ENCODE data around the gene ZDHHC24. TPM values are rescaled to one million over a fixed set of nuclear protein-coding genes. Genes with fewer than 3 reads are reported as not detected.

The ZDHHC24 gene
- total RNA-seq, 1 donor from 2014 or later, result 4.1 TPM

DNA sequence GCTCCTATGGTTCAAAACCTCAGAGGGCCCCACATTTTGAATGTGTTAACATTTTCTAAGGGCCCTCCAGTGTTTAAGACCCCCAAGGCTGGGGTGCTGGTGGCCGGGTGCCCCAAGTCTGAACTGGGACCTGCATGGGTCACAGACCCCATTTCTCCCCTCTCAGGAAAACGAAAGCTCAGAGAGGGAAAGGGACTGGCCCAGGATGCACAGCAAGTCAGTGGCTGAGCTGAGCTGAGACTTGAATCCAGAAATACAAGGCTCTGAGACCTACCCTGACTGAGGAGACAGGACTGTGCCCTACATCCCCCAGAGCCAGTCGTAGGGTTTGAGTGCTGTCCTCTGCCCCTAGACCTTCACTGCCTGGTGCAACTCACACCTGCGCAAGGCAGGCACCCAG, 5.0 kb upstream of the ZDHHC24 start:
- H3K4me1 Mint-ChIP-seq, result peaks cover 28% of the 10 kb centered on the region
- peak overlapping the region; percentile 44 for H3K27ac Mint-ChIP-seq

GRCh38 chr11:66549696-66550095, 3.8 kb upstream of the ZDHHC24 start:
- peaks cover 15% of the 10 kb centered on the region for H4K20me1 ChIP-seq (ENCODE audit: low read depth)
- peak overlapping the region; percentile 90 for H3K27ac Mint-ChIP-seq
- H3K9me3 Mint-ChIP-seq, result no peaks in the 10 kb centered on the region
- H3K4me3 ChIP-seq, result no peak overlapping the region
- H3F3A ChIP-seq (ENCODE audit: low read depth), result peaks cover 35% of the 10 kb centered on the region
- peaks cover 20% of the 10 kb centered on the region for H3K27me3 Mint-ChIP-seq (ENCODE audit: insufficient read depth, low read depth)
- no peak overlapping the region for H3K4me2 ChIP-seq
- H3K36me3 Mint-ChIP-seq, result no peaks in the 10 kb centered on the region
- H2AFZ ChIP-seq (replicated peaks), result no peak overlapping the region
- H3K79me2 ChIP-seq (ENCODE audit: low read depth), result no peaks in the 10 kb centered on the region
- DNase-seq (ENCODE audit: low spot score), result no peak
- no peaks in the 10 kb centered on the region for H3K36me3 ChIP-seq
- H3K27me3 ChIP-seq, result no peaks in the 10 kb centered on the region
- no peak for TF ChIP-seq EZH2 (IDR thresholded peaks at IDR 0.05)
- TF ChIP-seq, protein P1, sequence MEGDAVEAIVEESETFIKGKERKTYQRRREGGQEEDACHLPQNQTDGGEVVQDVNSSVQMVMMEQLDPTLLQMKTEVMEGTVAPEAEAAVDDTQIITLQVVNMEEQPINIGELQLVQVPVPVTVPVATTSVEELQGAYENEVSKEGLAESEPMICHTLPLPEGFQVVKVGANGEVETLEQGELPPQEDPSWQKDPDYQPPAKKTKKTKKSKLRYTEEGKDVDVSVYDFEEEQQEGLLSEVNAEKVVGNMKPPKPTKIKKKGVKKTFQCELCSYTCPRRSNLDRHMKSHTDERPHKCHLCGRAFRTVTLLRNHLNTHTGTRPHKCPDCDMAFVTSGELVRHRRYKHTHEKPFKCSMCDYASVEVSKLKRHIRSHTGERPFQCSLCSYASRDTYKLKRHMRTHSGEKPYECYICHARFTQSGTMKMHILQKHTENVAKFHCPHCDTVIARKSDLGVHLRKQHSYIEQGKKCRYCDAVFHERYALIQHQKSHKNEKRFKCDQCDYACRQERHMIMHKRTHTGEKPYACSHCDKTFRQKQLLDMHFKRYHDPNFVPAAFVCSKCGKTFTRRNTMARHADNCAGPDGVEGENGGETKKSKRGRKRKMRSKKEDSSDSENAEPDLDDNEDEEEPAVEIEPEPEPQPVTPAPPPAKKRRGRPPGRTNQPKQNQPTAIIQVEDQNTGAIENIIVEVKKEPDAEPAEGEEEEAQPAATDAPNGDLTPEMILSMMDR (IDR thresholded peaks at IDR 0.05), result no peak
- TF ChIP-seq EZH2phosphoT487 (IDR thresholded peaks at IDR 0.05), result no peak
- H3K4me3 Mint-ChIP-seq, result no peak overlapping the region
- H3K4me1 ChIP-seq, result peaks cover 20% of the 10 kb centered on the region
- H3K9ac ChIP-seq, result no peak overlapping the region
- no peaks in the 10 kb centered on the region for H3K9me3 ChIP-seq (ENCODE audit: low read depth)
- no peak overlapping the region for H3K27ac ChIP-seq
- H3K4me1 Mint-ChIP-seq, result peaks cover 32% of the 10 kb centered on the region

More for the DNA sequence above, 5.0 kb upstream of the ZDHHC24 start:
- TF ChIP-seq EZH2phosphoT487 (IDR thresholded peaks at IDR 0.05), result no peak
- Mint-ChIP-seq H3K27me3 (ENCODE audit: insufficient read depth, low read depth) (peaks cover 20% of the 10 kb centered on the region), H3K4me3 (no peak overlapping the region), H3K36me3 (no peaks in the 10 kb centered on the region), H3K9me3 (no peaks in the 10 kb centered on the region)
- Histone ChIP-seq H2AFZ (replicated peaks) (no peak overlapping the region), H3K4me2 (no peak overlapping the region), H3K9me3 (ENCODE audit: low read depth) (no peaks in the 10 kb centered on the region), H3K4me1 (peaks cover 20% of the 10 kb centered on the region), H3K36me3 (no peaks in the 10 kb centered on the region), H3F3A (ENCODE audit: low read depth) (peaks cover 35% of the 10 kb centered on the region), H3K4me3 (no peak overlapping the region), H3K27me3 (no peaks in the 10 kb centered on the region), H3K79me2 (ENCODE audit: low read depth) (no peaks in the 10 kb centered on the region), H3K27ac (no peak overlapping the region), H4K20me1 (ENCODE audit: low read depth) (peaks cover 15% of the 10 kb centered on the region), H3K9ac (no peak overlapping the region)
- no peak for DNase-seq (ENCODE audit: low spot score)

DNA sequence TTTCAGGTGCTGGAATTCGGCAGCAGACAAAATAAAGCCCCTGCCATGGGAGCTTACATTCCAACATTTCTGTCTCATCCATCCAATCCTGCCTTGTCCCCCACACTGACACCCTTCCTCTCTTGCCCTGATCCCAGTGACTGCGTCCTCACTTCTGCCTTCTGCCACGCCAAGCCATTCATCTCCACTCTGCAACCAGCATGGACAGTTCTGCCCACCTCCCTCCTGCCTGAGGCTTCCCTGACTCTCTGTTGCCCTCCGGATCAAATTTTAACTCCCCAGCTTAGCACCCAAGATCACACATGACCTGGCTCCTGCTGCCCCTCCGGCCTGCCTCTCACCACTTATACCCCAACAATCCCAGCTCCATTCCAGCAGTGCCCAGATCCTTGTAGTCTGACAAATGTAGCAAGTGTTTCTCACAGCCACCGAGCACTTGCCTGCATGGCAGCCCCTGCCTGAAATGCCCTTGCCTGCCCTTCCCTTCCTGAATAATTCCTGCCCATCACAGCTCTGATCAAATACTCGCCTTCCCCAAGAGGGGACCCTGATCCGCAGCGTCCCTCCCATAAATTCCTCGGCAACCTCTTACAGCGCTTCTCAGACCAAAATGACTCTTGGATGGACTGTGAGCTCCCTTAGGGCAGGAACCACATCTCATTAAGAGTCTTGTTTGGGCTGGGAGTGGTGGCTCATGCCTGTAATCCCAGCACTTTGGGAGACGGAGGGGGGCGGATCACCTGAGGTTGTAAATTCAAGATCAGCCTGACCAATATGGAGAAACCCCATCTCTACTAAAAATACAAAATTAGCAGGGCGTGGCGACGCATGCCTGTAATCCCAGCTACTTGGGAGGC, 3.2 kb upstream of the ZDHHC24 start:
- no peaks in the 10 kb centered on the region for H3K36me3 ChIP-seq
- H3F3A ChIP-seq (ENCODE audit: low read depth), result peaks cover 40% of the 10 kb centered on the region
- Mint-ChIP-seq H3K4me1 (peaks cover 37% of the 10 kb centered on the region), H3K27me3 (ENCODE audit: insufficient read depth, low read depth) (peaks cover 20% of the 10 kb centered on the region), H3K4me3 (peak overlapping the region; percentile 9), H3K36me3 (no peaks in the 10 kb centered on the region), H3K27ac (peak overlapping the region; percentile 38), H3K9me3 (no peaks in the 10 kb centered on the region)
- no peak for DNase-seq (ENCODE audit: low spot score)
- H3K4me2 ChIP-seq, result peak overlapping the region; percentile 87
- no peak overlapping the region for H3K4me3 ChIP-seq
- peaks cover 15% of the 10 kb centered on the region for H4K20me1 ChIP-seq (ENCODE audit: low read depth)
- TF ChIP-seq EZH2phosphoT487 (IDR thresholded peaks at IDR 0.05) (no peak), EZH2 (IDR thresholded peaks at IDR 0.05) (no peak)
- TF ChIP-seq, protein P1 (IDR thresholded peaks at IDR 0.05), result no peak
- no peak overlapping the region for H3K9ac ChIP-seq
- H3K4me1 ChIP-seq, result peaks cover 24% of the 10 kb centered on the region
- no peaks in the 10 kb centered on the region for H3K27me3 ChIP-seq
- no peaks in the 10 kb centered on the region for H3K79me2 ChIP-seq (ENCODE audit: low read depth)
- H3K27ac ChIP-seq, result peak overlapping the region; percentile 60
- no peaks in the 10 kb centered on the region for H3K9me3 ChIP-seq (ENCODE audit: low read depth)
- no peak overlapping the region for H2AFZ ChIP-seq (replicated peaks)

GRCh38 chr11:66548041-66548440, 2.2 kb upstream of the ZDHHC24 start:
- peaks cover 15% of the 10 kb centered on the region for H4K20me1 ChIP-seq (ENCODE audit: low read depth)
- no peaks in the 10 kb centered on the region for H3K79me2 ChIP-seq (ENCODE audit: low read depth)
- Mint-ChIP-seq H3K27me3 (ENCODE audit: insufficient read depth, low read depth) (peaks cover 24% of the 10 kb centered on the region), H3K4me1 (peaks cover 42% of the 10 kb centered on the region), H3K36me3 (peaks cover 3% of the 10 kb centered on the region), H3K27ac (no peak overlapping the region), H3K4me3 (peak overlapping the region; percentile 85), H3K9me3 (no peaks in the 10 kb centered on the region)
- no peak overlapping the region for H2AFZ ChIP-seq (replicated peaks)
- peaks cover 46% of the 10 kb centered on the region for H3F3A ChIP-seq (ENCODE audit: low read depth)
- H3K4me3 ChIP-seq, result peak overlapping the region; percentile 71
- TF ChIP-seq, protein P1 (IDR thresholded peaks at IDR 0.05), result no peak
- H3K27me3 ChIP-seq, result no peaks in the 10 kb centered on the region
- no peaks in the 10 kb centered on the region for H3K36me3 ChIP-seq
- H3K9me3 ChIP-seq (ENCODE audit: low read depth), result no peaks in the 10 kb centered on the region
- H3K4me1 ChIP-seq, result peaks cover 32% of the 10 kb centered on the region
- no peak for DNase-seq (ENCODE audit: low spot score)
- peak overlapping the region; percentile 87 for H3K4me2 ChIP-seq
- no peak overlapping the region for H3K9ac ChIP-seq
- H3K27ac ChIP-seq, result no peak overlapping the region

Data from neural progenitor cell (in vitro differentiated cells).